ENCODE results near the gene PIGR. TPM values are rescaled to one million over a fixed set of nuclear protein-coding genes. Genes with fewer than 3 reads are reported as not detected.

PIGR gene
- polyA plus RNA-seq, 1 donor (not counting 4 experiments of a cell fraction or from before 2014, with no cell fraction given) = 0.01 TPM

- H3K27ac ChIP-seq (ENCODE audit: control insufficient read depth, insufficient read depth, low read length) = no peak overlapping the region
- H3K4me1 ChIP-seq (ENCODE audit: control insufficient read depth, extremely low read depth, insufficient read depth, low read length) = no peaks in the 10 kb centered on the region
- dilution Hi-C loops (cut with MboI; ENCODE audit: extremely low pct_ligation_motif_present, low sequenced_read_pairs) = no loop called here
- no peaks in the 10 kb centered on the region for H3K36me3 ChIP-seq (ENCODE audit: control insufficient read depth in 2 of 2, extremely low read depth in 1 of 2, insufficient read depth in 2 of 2, low read length in 2 of 2)
- DNase-seq (ENCODE audit: low read depth, low spot score) = no peak
- H4K20me1 ChIP-seq (ENCODE audit: control insufficient read depth, extremely low read depth, insufficient read depth, low read length) = no peaks in the 10 kb centered on the region
- H3K9ac ChIP-seq (ENCODE audit: control insufficient read depth, extremely low read depth, insufficient read depth, low read length) = no peak overlapping the region
- FAIRE-seq = no peak
- H2AFZ ChIP-seq (ENCODE audit: control insufficient read depth, low read length) = no peak overlapping the region
- H3K9me3 ChIP-seq (ENCODE audit: control insufficient read depth, low read depth, low read length) = no peaks in the 10 kb centered on the region
- H3K4me2 ChIP-seq (ENCODE audit: control insufficient read depth, extremely low read depth, insufficient read depth, low read depth, low read length) = no peak overlapping the region
- no peaks in the 10 kb centered on the region for H3K9me1 ChIP-seq (ENCODE audit: control insufficient read depth, extremely low read depth, insufficient read depth, low read length)
- no peak overlapping the region for H3K4me3 ChIP-seq (ENCODE audit: control insufficient read depth in 2 of 3, extremely low read depth in 1 of 3, insufficient read depth in 2 of 3, low read depth in 1 of 3, low read length in 3 of 3)
- no peaks in the 10 kb centered on the region for H3K79me2 ChIP-seq (ENCODE audit: control insufficient read depth, insufficient read depth, low read length)
- TF ChIP-seq EZH2 (IDR thresholded peaks at IDR 0.05; ENCODE audit: low read length) = no peak
- TF ChIP-seq, protein P1, sequence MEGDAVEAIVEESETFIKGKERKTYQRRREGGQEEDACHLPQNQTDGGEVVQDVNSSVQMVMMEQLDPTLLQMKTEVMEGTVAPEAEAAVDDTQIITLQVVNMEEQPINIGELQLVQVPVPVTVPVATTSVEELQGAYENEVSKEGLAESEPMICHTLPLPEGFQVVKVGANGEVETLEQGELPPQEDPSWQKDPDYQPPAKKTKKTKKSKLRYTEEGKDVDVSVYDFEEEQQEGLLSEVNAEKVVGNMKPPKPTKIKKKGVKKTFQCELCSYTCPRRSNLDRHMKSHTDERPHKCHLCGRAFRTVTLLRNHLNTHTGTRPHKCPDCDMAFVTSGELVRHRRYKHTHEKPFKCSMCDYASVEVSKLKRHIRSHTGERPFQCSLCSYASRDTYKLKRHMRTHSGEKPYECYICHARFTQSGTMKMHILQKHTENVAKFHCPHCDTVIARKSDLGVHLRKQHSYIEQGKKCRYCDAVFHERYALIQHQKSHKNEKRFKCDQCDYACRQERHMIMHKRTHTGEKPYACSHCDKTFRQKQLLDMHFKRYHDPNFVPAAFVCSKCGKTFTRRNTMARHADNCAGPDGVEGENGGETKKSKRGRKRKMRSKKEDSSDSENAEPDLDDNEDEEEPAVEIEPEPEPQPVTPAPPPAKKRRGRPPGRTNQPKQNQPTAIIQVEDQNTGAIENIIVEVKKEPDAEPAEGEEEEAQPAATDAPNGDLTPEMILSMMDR (optimal IDR thresholded peaks at IDR 0.05 in 1 of 3, IDR thresholded peaks at IDR 0.05 in 1 of 3, conservative IDR thresholded peaks at IDR 0.05 in 1 of 3; ENCODE audit: extremely low read depth in 1 of 3, insufficient read depth in 2 of 3, low read length in 3 of 3) = peak; percentile 61 to 73 (median 63)
- H3K27me3 ChIP-seq (ENCODE audit: control insufficient read depth, extremely low read depth, insufficient read depth, low read length) = no peaks in the 10 kb centered on the region
Observed at GRCh38 chr1:206933333-206933945, 12.8 kb downstream of the PIGR start.

- Histone ChIP-seq H3K36me3 (ENCODE audit: control insufficient read depth in 2 of 2, extremely low read depth in 1 of 2, insufficient read depth in 2 of 2, low read length in 2 of 2) (no peaks in the 10 kb centered on the region), H3K9ac (ENCODE audit: control insufficient read depth, extremely low read depth, insufficient read depth, low read length) (no peak overlapping the region), H2AFZ (ENCODE audit: control insufficient read depth, low read length) (no peak overlapping the region), H3K79me2 (ENCODE audit: control insufficient read depth, insufficient read depth, low read length) (no peaks in the 10 kb centered on the region), H3K9me1 (ENCODE audit: control insufficient read depth, extremely low read depth, insufficient read depth, low read length) (no peaks in the 10 kb centered on the region), H3K9me3 (ENCODE audit: control insufficient read depth, low read depth, low read length) (no peaks in the 10 kb centered on the region), H3K4me3 (ENCODE audit: control insufficient read depth in 2 of 3, extremely low read depth in 1 of 3, insufficient read depth in 2 of 3, low read depth in 1 of 3, low read length in 3 of 3) (no peak overlapping the region), H3K27me3 (ENCODE audit: control insufficient read depth, extremely low read depth, insufficient read depth, low read length) (no peaks in the 10 kb centered on the region), H4K20me1 (ENCODE audit: control insufficient read depth, extremely low read depth, insufficient read depth, low read length) (no peaks in the 10 kb centered on the region), H3K4me1 (ENCODE audit: control insufficient read depth, extremely low read depth, insufficient read depth, low read length) (no peaks in the 10 kb centered on the region), H3K27ac (ENCODE audit: control insufficient read depth, insufficient read depth, low read length) (no peak overlapping the region), H3K4me2 (ENCODE audit: control insufficient read depth, extremely low read depth, insufficient read depth, low read depth, low read length) (no peak overlapping the region)
- no peak for DNase-seq (ENCODE audit: low read depth, low spot score)
- dilution Hi-C loops (cut with MboI; ENCODE audit: extremely low pct_ligation_motif_present, low sequenced_read_pairs) = no loop called here
- no peak for TF ChIP-seq EZH2 (IDR thresholded peaks at IDR 0.05; ENCODE audit: low read length)
- TF ChIP-seq, protein P1 (optimal IDR thresholded peaks at IDR 0.05 in 1 of 3, IDR thresholded peaks at IDR 0.05 in 1 of 3, conservative IDR thresholded peaks at IDR 0.05 in 1 of 3; ENCODE audit: extremely low read depth in 1 of 3, insufficient read depth in 2 of 3, low read length in 3 of 3) = no peak
- FAIRE-seq = no peak
Observed at GRCh38 chr1:206932177-206932576, 14.1 kb downstream of the PIGR start.

All from keratinocyte (primary cell).